GM19372 (cell line): ENCODE data around the gene PIK3R3.

Experiments used
- ATAC-seq: cut with Tn5 transposase; IDR thresholded peaks from one replicate; pipeline ENCODE4 v1.9.1; 2021; ENCODE audit warnings: mild to moderate bottlenecking, low read depth, moderate library complexity; ENCODE audit not compliant: unreplicated experiment

The PIK3R3 gene

GRCh38 chr1:46001081-46001785 lies 131.2 kb downstream of the PIK3R3 start:
- no peak for ATAC-seq

GRCh38 chr1:45999507-45999906 lies 132.9 kb downstream of the PIK3R3 start:
- no peak for ATAC-seq

- no peak for ATAC-seq
Observed at GRCh38 chr1:45998020-45998617, 134.3 kb downstream of the PIK3R3 start.

- ATAC-seq: no peak
Observed at GRCh38 chr1:45995298-45995697, 137.1 kb downstream of the PIK3R3 start.

GRCh38 chr1:45994423-45994822 lies 138.0 kb downstream of the PIK3R3 start:
- ATAC-seq: no peak
